Suprapubic skin (tissue), 4 donors: Measurements from ENCODE around the gene ZNF491. TPM values are rescaled to one million over a fixed set of nuclear protein-coding genes. Genes with fewer than 3 reads are reported as not detected.
A peak's percentile ranks its signal among the peaks of the same experiment; 100 is the strongest.
"Not testable (repeated sequence)": the region's sequence is repeated elsewhere in the genome, so short reads cannot be mapped to it uniquely, and the experiment has no call there.

Source experiments
- DNase-seq, 2 donors: peaks; one replicate each; pipeline ENCODE4 v3.0.0-alpha.2; 2019; ENCODE audit warnings: low spot score in 2 of 2
- H3K27ac ChIP-seq: fragments of 200-600 bp; sonication (generic); one replicate; pipeline ENCODE4 v1.5.1; 2019
- H3K27me3 ChIP-seq: fragments of 200-600 bp; sonication (generic); one replicate; pipeline ENCODE4 v1.5.1; 2019
- H3K36me3 ChIP-seq: fragments of 200-600 bp; sonication (generic); one replicate; pipeline ENCODE4 v1.5.1; 2019
- H3K4me1 ChIP-seq: fragments of 200-600 bp; sonication (generic); one replicate; pipeline ENCODE4 v1.5.1; 2019
- H3K4me3 ChIP-seq: fragments of 200-600 bp; sonication (generic); one replicate; pipeline ENCODE4 v1.5.1; 2019; ENCODE audit warnings: mild to moderate bottlenecking
- H3K9me3 ChIP-seq: fragments of 200-600 bp; sonication (generic); one replicate; pipeline ENCODE4 v1.5.1; 2019
- CTCF ChIP-seq, 2 donors: fragments of 200-600 bp in 1 of 2; fragments of 450-650 bp in 1 of 2; sonication (generic) in 1 of 2; IDR thresholded peaks; one replicate each; pipeline ENCODE4 v1.5.1; 2016 to 2019; ENCODE audit warnings: antibody characterized with exemption in 2 of 2, mild to moderate bottlenecking in 1 of 2, moderate library complexity in 1 of 2
- EP300 ChIP-seq: sonication (generic); formaldehyde crosslinking; IDR thresholded peaks from one replicate; pipeline ENCODE4 v1.6.1; 2017; ENCODE audit warnings: antibody characterized with exemption
- POLR2A ChIP-seq, 2 donors: fragments of 450-650 bp; IDR thresholded peaks; one replicate each; pipeline ENCODE4 v1.6.1; 2017; ENCODE audit warnings: antibody characterized with exemption in 2 of 2, mild to moderate bottlenecking in 2 of 2, moderate library complexity in 2 of 2
- POLR2AphosphoS5 ChIP-seq, 3 donors: sonication (generic); formaldehyde crosslinking; IDR thresholded peaks; one replicate each; pipeline ENCODE4 v1.6.1; 2017; ENCODE audit warnings: antibody characterized with exemption in 3 of 3
- WGBS: methylation state at CpG from one replicate; pipeline ENCODE4 v1.1.5; 2018; 5-methylcytosine and 5-hydroxymethylcytosine counted together
- total RNA-seq, 4 donors: library from RNA; depleted of rRNA; stranded (reverse); fragments of >200 nt; gene quantifications; one replicate each; pipeline ENCODE4 v1.1.0, GENCODE V29; 2016

The ZNF491 gene
- total RNA-seq, 4 donors from 2014 or later: 0.48 to 1.4 (median 0.59) TPM; not detected in 1

- DNase-seq: peak; percentile 90 to 97
Observed at GRCh38 chr19:11848594-11849469, 50.5 kb downstream of the ZNF491 start, which contains the start of gene ZNF439. ZNF439 (plus strand) TSS chr19:11848726; CDS start chr19:11848868, 142 bp downstream.

GRCh38 chr19:11850289-11850688 is 52.0 kb downstream of the ZNF491 start:
- not testable (repeated sequence) for H3K4me3 ChIP-seq, H3K27ac ChIP-seq, DNase-seq, H3K9me3 ChIP-seq, H3K27me3 ChIP-seq, H3K36me3 ChIP-seq
- 92% methylated on average over 4 of the region's 4 CpGs for WGBS
- H3K4me1 ChIP-seq: peaks cover 22% of the 10 kb centered on the region

More at GRCh38 chr19:11848594-11849469, 50.5 kb downstream of the ZNF491 start, which contains the start of gene ZNF439:
- Histone ChIP-seq H3K36me3 (no peaks in the 10 kb centered on the region), H3K9me3 (no peaks in the 10 kb centered on the region), H3K4me3 (peak within 1 kb of the TSS; percentile 70), H3K27ac (peak within 1 kb of the TSS; percentile 65), H3K4me1 (peaks cover 22% of the 10 kb centered on the region), H3K27me3 (no peaks in the 10 kb centered on the region)
- TF ChIP-seq POLR2AphosphoS5 (IDR thresholded peaks at IDR 0.05): peak in 1 of 3 donors; percentile 44
- no peak for TF ChIP-seq EP300
- WGBS: 2% methylated on average over 23 of the region's 59 CpGs

- WGBS: 70% methylated on average over 3 of the region's 3 CpGs
- no peak for TF ChIP-seq CTCF (IDR thresholded peaks at IDR 0.05)
- no peak for TF ChIP-seq POLR2A (IDR thresholded peaks at IDR 0.05)
- TF ChIP-seq POLR2AphosphoS5 (IDR thresholded peaks at IDR 0.05): no peak
- no peak for TF ChIP-seq EP300
Observed at GRCh38 chr19:11853358-11853757, 55.0 kb downstream of the ZNF491 start.

GRCh38 chr19:11856596-11857250 is 58.4 kb downstream of the ZNF491 start:
- Histone ChIP-seq H3K27ac (peak overlapping the region; percentile 10), H3K27me3 (no peaks in the 10 kb centered on the region), H3K36me3 (no peaks in the 10 kb centered on the region), H3K4me1 (peaks cover 5% of the 10 kb centered on the region), H3K9me3 (no peaks in the 10 kb centered on the region), H3K4me3 (no peak overlapping the region)
- TF ChIP-seq POLR2AphosphoS5 (IDR thresholded peaks at IDR 0.05): no peak
- no peak for TF ChIP-seq CTCF (IDR thresholded peaks at IDR 0.05)
- no peak for TF ChIP-seq EP300
- no peak for TF ChIP-seq POLR2A (IDR thresholded peaks at IDR 0.05)
- DNase-seq: no peak
- 71% methylated on average over 12 of the region's 12 CpGs for WGBS

More at GRCh38 chr19:11853358-11853757, 55.0 kb downstream of the ZNF491 start:
- Histone ChIP-seq H3K4me3 (no peak overlapping the region), H3K27ac (no peak overlapping the region), H3K9me3 (no peaks in the 10 kb centered on the region), H3K36me3 (no peaks in the 10 kb centered on the region), H3K4me1 (peaks cover 21% of the 10 kb centered on the region), H3K27me3 (no peaks in the 10 kb centered on the region)
- no peak for DNase-seq

Other genes with a start within 250 kb of the ZNF491 start
- 10 to 100 TPM; 30.6 to 55.3 (median 41.1) TPM for gene ELOF1, start 239.3 kb upstream of the ZNF491 start, total RNA-seq
- 10 to 100 TPM; 18.0 to 40.1 (median 32.8) TPM for gene ACP5, start 220.9 kb upstream of the ZNF491 start, total RNA-seq
- 1 to 10 TPM; 6.1 to 8.9 (median 7.9) TPM for gene ZNF627, start 201.0 kb upstream of the ZNF491 start, total RNA-seq
- gene ZNF823, start 59.6 kb upstream of the ZNF491 start, total RNA-seq: 10 to 100 TPM in 2 of 4 donors, 1 to 10 TPM in 2; 6.8 to 12.3 (median 10.1) TPM
- 1 to 10 TPM; 1.7 to 7.5 (median 3.9) TPM for gene ZNF441, start 31.5 kb upstream of the ZNF491 start, total RNA-seq
- gene ZNF440, start 15.8 kb downstream of the ZNF491 start, total RNA-seq: 10 to 100 TPM; 54.1 to 81.2 (median 62.7) TPM
- 1 to 10 TPM; 5.4 to 8.9 (median 7.1) TPM for gene ZNF439, start 50.2 kb downstream of the ZNF491 start, total RNA-seq
- gene ZNF69, start 89.3 kb downstream of the ZNF491 start, total RNA-seq: 1 to 10 TPM; 1.3 to 6.7 (median 4.4) TPM
- 10 to 100 TPM in 3 of 4 donors, 1 to 10 TPM in 1; 10.0 to 34.0 (median 14.9) TPM for gene ZNF700, start 126.6 kb downstream of the ZNF491 start, total RNA-seq
- 1 to 10 TPM; 1.9 to 5.6 (median 3.8) TPM for gene ZNF763, start 166.5 kb downstream of the ZNF491 start, total RNA-seq
- 10 to 100 TPM in 3 of 4 donors, 1 to 10 TPM in 1; 6.1 to 22.6 (median 10.4) TPM for gene ZNF433, start 237.2 kb downstream of the ZNF491 start, total RNA-seq